GM12865 (cell line): ENCODE results near the gene MEG3.

ENCODE experiments used
- DNase-seq: peaks from one replicate; pipeline ENCODE4 v3.0.0; 2010; ENCODE audit warnings: low read depth
- H3K4me3 ChIP-seq: 2 replicates; pipeline ENCODE4 v1.5.1; 2011; ENCODE audit warnings: mild to moderate bottlenecking, low read depth, low read length, control low read depth
- CTCF ChIP-seq: IDR thresholded peaks from 2 replicates; pipeline ENCODE4 v1.5.1; 2011; ENCODE audit warnings: low read length, control low read depth, low read depth, inconsistent platforms; ENCODE audit not compliant: insufficient read depth; ENCODE audit errors: missing control alignments

MEG3 gene

GRCh38 chr14:100896369-100897060 lies 70.6 kb downstream of the MEG3 start:
- H3K4me3 ChIP-seq, result no peak overlapping the region
- no peak for DNase-seq
- TF ChIP-seq CTCF, result no peak

- no peak for TF ChIP-seq CTCF
- H3K4me3 ChIP-seq, result no peak overlapping the region
These were observed 72.5 kb downstream of the MEG3 start for GRCh38 chr14:100898465-100898864.

GRCh38 chr14:100898935-100899883 lies 73.3 kb downstream of the MEG3 start:
- DNase-seq, result no peak
- no peak overlapping the region for H3K4me3 ChIP-seq
- no peak for TF ChIP-seq CTCF

More at GRCh38 chr14:100898465-100898864, 72.5 kb downstream of the MEG3 start:
- no peak for DNase-seq

GRCh38 chr14:100899884-100900771 lies 74.2 kb downstream of the MEG3 start:
- no peak for TF ChIP-seq CTCF
- no peak overlapping the region for H3K4me3 ChIP-seq
- DNase-seq, result no peak

GRCh38 chr14:100900837-100901390 lies 75.0 kb downstream of the MEG3 start:
- TF ChIP-seq CTCF, result no peak
- no peak for DNase-seq
- no peak overlapping the region for H3K4me3 ChIP-seq
